SK-N-MC (cell line): ENCODE data around the gene PLXNA2.

Experiments
- EZH2 ChIP-seq: fragments of 200-600 bp; sonication (generic); IDR thresholded peaks from one replicate; pipeline ENCODE4 v1.6.1; 2017; ENCODE audit warnings: antibody characterized with exemption
- FOXP2 ChIP-seq: optimal IDR thresholded peaks from 2 replicates; pipeline ENCODE3; 2011; ENCODE audit warnings: mild to moderate bottlenecking, moderate library complexity; ENCODE audit not compliant: insufficient read depth; ENCODE audit errors: extremely low read length, control extremely low read depth
- POLR2AphosphoS5 ChIP-seq: IDR thresholded peaks from 2 replicates; pipeline ENCODE4 v1.6.1; 2012; ENCODE audit warnings: mild to moderate bottlenecking, low read depth, low read length, borderline replicate concordance

DNA sequence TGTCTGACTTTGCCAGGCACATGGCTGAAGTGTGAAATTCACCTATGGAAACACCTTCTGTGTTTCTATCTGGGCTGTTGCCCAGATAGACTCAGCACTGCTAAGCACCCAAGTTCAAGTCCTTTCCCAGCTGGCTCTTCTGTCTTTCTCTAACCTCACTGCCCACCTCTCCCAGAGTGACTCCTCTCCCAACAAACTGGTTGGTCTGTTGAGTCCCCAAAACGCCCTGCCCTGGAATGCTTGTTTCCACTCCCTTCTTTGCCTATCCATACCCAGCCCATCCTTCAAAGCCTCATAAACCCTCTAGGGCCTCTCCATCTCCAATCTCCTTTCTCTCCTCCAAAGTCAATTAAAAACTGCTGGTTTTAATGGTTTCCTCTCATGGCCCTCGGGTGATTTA lies 15.6 kb downstream of the PLXNA2 start:
- TF ChIP-seq POLR2AphosphoS5 (no peak), EZH2 (no peak), FOXP2 (no peak)
